Astrocyte of the spinal cord (primary cell): Measurements from ENCODE around the gene NRBF2.

Experiments
- DNase-seq: peaks from one replicate; pipeline ENCODE4 v3.0.0; 2011; ENCODE audit warnings: low read depth, low spot score
- H3K4me3 ChIP-seq: 2 replicates; pipeline ENCODE4 v1.5.1; 2011; ENCODE audit warnings: low read depth, mild to moderate bottlenecking, low read length, moderate library complexity
- in situ Hi-C: cut with HindIII; loops from 2 replicates; pipeline ENCODE4 v1.10.0; 2017; ENCODE audit warnings: low sequenced_read_pairs
- TF ChIP-seq, protein P1 (sequence below): IDR thresholded peaks from 2 replicates; pipeline ENCODE4 v1.5.1; 2012; ENCODE audit warnings: low read depth, mild to moderate bottlenecking, low read length, inconsistent platforms

The NRBF2 gene

DNA sequence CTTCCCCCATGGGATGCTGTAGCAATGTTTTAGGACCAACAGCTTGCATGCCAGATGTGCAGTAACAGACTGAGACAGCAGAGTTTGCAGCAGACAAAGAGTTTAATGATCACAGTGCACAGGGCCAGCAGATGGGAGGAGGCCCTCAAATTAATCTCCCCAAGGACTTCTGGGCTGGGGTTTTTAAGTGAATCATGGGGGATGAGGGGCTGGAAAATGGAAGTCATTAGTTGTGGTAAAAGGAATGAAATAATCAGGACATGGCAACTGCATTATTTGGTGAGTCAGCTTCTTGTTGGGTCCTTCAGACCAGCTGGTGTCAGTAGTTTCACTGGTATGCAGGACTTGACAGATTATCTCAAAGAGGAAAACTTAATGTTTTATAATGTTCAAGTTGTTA lies 12.6 kb upstream of the NRBF2 start:
- DNase-seq: peak; percentile 87
- H3K4me3 ChIP-seq: no peak overlapping the region
- TF ChIP-seq, protein P1, sequence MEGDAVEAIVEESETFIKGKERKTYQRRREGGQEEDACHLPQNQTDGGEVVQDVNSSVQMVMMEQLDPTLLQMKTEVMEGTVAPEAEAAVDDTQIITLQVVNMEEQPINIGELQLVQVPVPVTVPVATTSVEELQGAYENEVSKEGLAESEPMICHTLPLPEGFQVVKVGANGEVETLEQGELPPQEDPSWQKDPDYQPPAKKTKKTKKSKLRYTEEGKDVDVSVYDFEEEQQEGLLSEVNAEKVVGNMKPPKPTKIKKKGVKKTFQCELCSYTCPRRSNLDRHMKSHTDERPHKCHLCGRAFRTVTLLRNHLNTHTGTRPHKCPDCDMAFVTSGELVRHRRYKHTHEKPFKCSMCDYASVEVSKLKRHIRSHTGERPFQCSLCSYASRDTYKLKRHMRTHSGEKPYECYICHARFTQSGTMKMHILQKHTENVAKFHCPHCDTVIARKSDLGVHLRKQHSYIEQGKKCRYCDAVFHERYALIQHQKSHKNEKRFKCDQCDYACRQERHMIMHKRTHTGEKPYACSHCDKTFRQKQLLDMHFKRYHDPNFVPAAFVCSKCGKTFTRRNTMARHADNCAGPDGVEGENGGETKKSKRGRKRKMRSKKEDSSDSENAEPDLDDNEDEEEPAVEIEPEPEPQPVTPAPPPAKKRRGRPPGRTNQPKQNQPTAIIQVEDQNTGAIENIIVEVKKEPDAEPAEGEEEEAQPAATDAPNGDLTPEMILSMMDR: no peak
- in situ Hi-C loops: no loop called here

DNA sequence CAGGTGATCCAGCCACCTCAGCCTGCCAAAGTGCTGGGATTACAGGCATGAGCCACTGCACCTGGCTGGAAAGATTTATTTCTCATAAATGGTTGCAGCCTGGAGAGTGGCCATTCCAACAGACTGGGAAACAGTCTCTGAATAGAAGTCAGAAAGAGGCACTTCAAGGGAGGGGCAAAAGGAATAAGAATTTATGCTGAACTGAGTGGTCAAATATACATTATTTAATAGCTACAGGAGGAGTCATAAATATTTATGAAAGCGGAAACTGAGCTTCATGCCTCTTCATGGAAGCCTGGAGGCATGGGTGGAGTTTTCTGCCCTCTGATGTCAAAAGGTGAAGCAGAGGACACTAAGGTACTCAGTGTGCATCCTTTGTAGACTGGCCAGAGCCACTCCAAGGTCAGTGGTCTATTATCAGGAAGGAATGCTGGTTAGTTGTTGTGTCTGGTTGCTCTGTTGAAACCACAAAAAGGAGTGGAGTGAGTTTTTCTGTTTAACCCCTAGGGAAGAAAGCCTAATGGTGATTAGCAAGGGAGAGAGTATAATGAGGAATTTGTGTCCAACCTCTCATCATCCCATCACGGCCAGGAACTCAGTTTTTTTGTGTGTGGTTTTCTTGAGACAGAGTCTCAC lies 9.3 kb upstream of the NRBF2 start:
- TF ChIP-seq, protein P1: no peak
- DNase-seq: peak; percentile 25
- in situ Hi-C loops: no loop called here
- H3K4me3 ChIP-seq: no peak overlapping the region

- in situ Hi-C loops: no loop called here
- H3K4me3 ChIP-seq: no peak overlapping the region
- DNase-seq: no peak
- TF ChIP-seq, protein P1: no peak
These were observed 7.7 kb upstream of the NRBF2 start for GRCh38 chr10:63125459-63125858.

DNA sequence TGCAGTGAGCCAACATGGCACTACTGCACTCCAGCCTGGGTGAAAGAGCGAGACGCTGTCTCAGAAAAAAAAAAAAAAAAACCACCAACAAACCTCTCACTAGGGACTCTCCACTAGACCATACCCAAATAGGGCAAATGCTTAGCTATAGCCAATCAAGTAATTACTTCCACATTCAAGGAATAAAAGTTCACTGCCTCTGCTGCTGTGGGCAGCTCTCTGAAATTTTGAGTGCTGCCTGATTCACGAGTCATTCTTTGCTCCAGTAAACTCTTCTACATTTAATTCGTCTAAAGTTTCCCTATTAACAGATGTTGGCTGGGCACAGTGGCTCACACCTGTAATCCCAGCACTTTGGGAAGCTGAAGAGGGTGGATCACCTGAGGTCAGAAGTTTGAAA lies 4.7 kb upstream of the NRBF2 start:
- H3K4me3 ChIP-seq: no peak overlapping the region
- in situ Hi-C loops: no loop called here
- DNase-seq: peak; percentile 62
- TF ChIP-seq, protein P1: no peak

GRCh38 chr10:63129888-63130287 lies 3.2 kb upstream of the NRBF2 start:
- TF ChIP-seq, protein P1: no peak
- in situ Hi-C loops: no loop called here
- DNase-seq: no peak
- no peak overlapping the region for H3K4me3 ChIP-seq

DNA sequence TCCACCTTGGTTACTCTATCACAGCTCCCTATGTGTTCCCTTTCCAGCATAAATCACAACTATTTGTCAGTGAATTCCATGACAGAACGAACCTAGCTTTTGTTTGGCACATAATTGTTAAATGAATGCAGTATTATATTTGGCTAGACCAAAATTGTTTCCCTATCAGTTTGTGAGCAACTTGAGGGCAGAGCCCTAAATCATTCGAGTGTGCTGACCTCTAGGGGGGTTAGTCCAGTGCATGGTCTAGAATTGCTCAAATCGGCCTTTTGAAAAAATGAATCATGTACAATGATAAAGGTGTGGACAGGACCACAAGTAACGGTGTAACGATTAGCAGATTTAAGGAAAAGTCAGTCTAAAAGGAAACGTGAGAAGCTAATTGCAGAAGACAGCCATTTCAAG lies 475 bp upstream of the NRBF2 start:
- in situ Hi-C loops: no loop called here
- H3K4me3 ChIP-seq: no peak overlapping the region
- DNase-seq: no peak
- TF ChIP-seq, protein P1: no peak
